ENCODE results near the gene PTP4A1. TPM values are rescaled to one million over a fixed set of nuclear protein-coding genes. Genes with fewer than 3 reads are reported as not detected.
A peak's percentile ranks its signal among the peaks of the same experiment; 100 is the strongest.

PTP4A1 gene
- total RNA-seq, 2 donors from 2014 or later = 23.0 to 29.6 TPM

GRCh38 chr6:63571361-63572043 is 778 bp upstream of the PTP4A1 start:
- TF ChIP-seq CTCF (IDR thresholded peaks at IDR 0.05) = no peak
- H3K4me1 ChIP-seq (ENCODE audit: control insufficient read depth in 1 of 2, low read depth in 2 of 2) = peaks cover 16 to 27% of the 10 kb centered on the region in 2 donors
- no peaks in the 10 kb centered on the region for H3K36me3 ChIP-seq
- no peaks in the 10 kb centered on the region for H3K9me3 ChIP-seq
- H3K4me3 ChIP-seq = peak overlapping the region; percentile 95
- H3K27me3 ChIP-seq (replicated peaks; ENCODE audit: insufficient read depth) = no peaks in the 10 kb centered on the region
- DNase-seq (ENCODE audit: low spot score) (peak; percentile 43), ATAC-seq (ENCODE audit: insufficient number of reproducible peaks, low FRiP score, low read depth) (peak; percentile 35)
- H3K27ac ChIP-seq = peak overlapping the region; percentile 97 to 98

- peak overlapping the region; percentile 97 to 98 for H3K27ac ChIP-seq
- DNase-seq (ENCODE audit: low spot score) (no peak), ATAC-seq (ENCODE audit: insufficient number of reproducible peaks, low FRiP score, low read depth) (no peak)
- TF ChIP-seq CTCF (IDR thresholded peaks at IDR 0.05) = no peak
- peaks cover 6% of the 10 kb centered on the region for H3K36me3 ChIP-seq
- peaks cover 16 to 28% of the 10 kb centered on the region in 2 donors for H3K4me1 ChIP-seq (ENCODE audit: control insufficient read depth in 1 of 2, low read depth in 2 of 2)
- H3K27me3 ChIP-seq (replicated peaks; ENCODE audit: insufficient read depth) = no peaks in the 10 kb centered on the region
- no peaks in the 10 kb centered on the region for H3K9me3 ChIP-seq
- peak overlapping the region; percentile 95 for H3K4me3 ChIP-seq
Observed at GRCh38 chr6:63572747-63573075, 431 bp downstream of the PTP4A1 start.

- ATAC-seq (ENCODE audit: insufficient number of reproducible peaks, low FRiP score, low read depth) (peak; percentile 21), DNase-seq (ENCODE audit: low spot score) (peak; percentile 11)
- H3K36me3 ChIP-seq = peaks cover 6% of the 10 kb centered on the region
- no peak for TF ChIP-seq CTCF (IDR thresholded peaks at IDR 0.05)
- no peaks in the 10 kb centered on the region for H3K9me3 ChIP-seq
- H3K4me1 ChIP-seq (ENCODE audit: control insufficient read depth in 1 of 2, low read depth in 2 of 2) = peaks cover 16 to 28% of the 10 kb centered on the region in 2 donors
- H3K27ac ChIP-seq = peak overlapping the region; percentile 97 to 98
- H3K4me3 ChIP-seq = peak overlapping the region; percentile 95
- H3K27me3 ChIP-seq (replicated peaks; ENCODE audit: insufficient read depth) = no peaks in the 10 kb centered on the region
Observed at GRCh38 chr6:63573076-63573898, 1.0 kb downstream of the PTP4A1 start.

GRCh38 chr6:63573899-63574553 is 1.7 kb downstream of the PTP4A1 start:
- H3K4me1 ChIP-seq (ENCODE audit: control insufficient read depth in 1 of 2, low read depth in 2 of 2) = peaks cover 16 to 28% of the 10 kb centered on the region in 2 donors
- H3K27ac ChIP-seq = peak overlapping the region; percentile 97 to 98
- TF ChIP-seq CTCF (IDR thresholded peaks at IDR 0.05) = peak; percentile 50
- peaks cover 6% of the 10 kb centered on the region for H3K36me3 ChIP-seq
- no peak for ATAC-seq (ENCODE audit: insufficient number of reproducible peaks, low FRiP score, low read depth)
- H3K4me3 ChIP-seq = peak overlapping the region; percentile 95
- no peak for DNase-seq (ENCODE audit: low spot score)
- no peaks in the 10 kb centered on the region for H3K9me3 ChIP-seq
- H3K27me3 ChIP-seq (replicated peaks; ENCODE audit: insufficient read depth) = no peaks in the 10 kb centered on the region

GRCh38 chr6:63574554-63574900 is 2.2 kb downstream of the PTP4A1 start:
- peak overlapping the region; percentile 97 to 98 for H3K27ac ChIP-seq
- ATAC-seq (ENCODE audit: insufficient number of reproducible peaks, low FRiP score, low read depth) = no peak
- TF ChIP-seq CTCF (IDR thresholded peaks at IDR 0.05) = no peak

More at GRCh38 chr6:63574554-63574900, 2.2 kb downstream of the PTP4A1 start:
- peaks cover 6% of the 10 kb centered on the region for H3K36me3 ChIP-seq
- no peaks in the 10 kb centered on the region for H3K27me3 ChIP-seq (replicated peaks; ENCODE audit: insufficient read depth)
- DNase-seq (ENCODE audit: low spot score) = no peak
- H3K4me1 ChIP-seq (ENCODE audit: control insufficient read depth in 1 of 2, low read depth in 2 of 2) = peaks cover 16 to 28% of the 10 kb centered on the region in 2 donors
- H3K4me3 ChIP-seq = peak overlapping the region; percentile 95
- no peaks in the 10 kb centered on the region for H3K9me3 ChIP-seq

Data from thoracic aorta (tissue), 2 donors.